ENCODE measurements around the gene BCO1. TPM values are rescaled to one million over a fixed set of nuclear protein-coding genes. Genes with fewer than 3 reads are reported as not detected.

BCO1 gene
- total RNA-seq, 1 donor from 2014 or later, result 3.5 TPM

GRCh38 chr16:81277541-81278080 lies 39.1 kb downstream of the BCO1 start:
- no peak overlapping the region for H2AFZ ChIP-seq (replicated peaks)
- H3F3A ChIP-seq (ENCODE audit: low read depth), result no peaks in the 10 kb centered on the region
- H3K4me1 ChIP-seq, result no peaks in the 10 kb centered on the region
- Mint-ChIP-seq H3K4me1 (peaks cover 2% of the 10 kb centered on the region), H3K9me3 (no peaks in the 10 kb centered on the region), H3K36me3 (no peaks in the 10 kb centered on the region), H3K27me3 (ENCODE audit: insufficient read depth, low read depth) (peaks cover 2% of the 10 kb centered on the region), H3K4me3 (no peak overlapping the region), H3K27ac (no peak overlapping the region)
- H3K9ac ChIP-seq, result no peak overlapping the region
- no peaks in the 10 kb centered on the region for H3K36me3 ChIP-seq
- no peak for TF ChIP-seq EZH2phosphoT487 (IDR thresholded peaks at IDR 0.05)
- no peak for TF ChIP-seq EZH2 (IDR thresholded peaks at IDR 0.05)
- H3K4me3 ChIP-seq, result no peak overlapping the region
- H3K79me2 ChIP-seq (ENCODE audit: low read depth), result no peaks in the 10 kb centered on the region
- H3K9me3 ChIP-seq (ENCODE audit: low read depth), result no peaks in the 10 kb centered on the region
- DNase-seq (ENCODE audit: low spot score), result no peak
- no peak overlapping the region for H3K27ac ChIP-seq
- no peaks in the 10 kb centered on the region for H3K27me3 ChIP-seq
- no peak overlapping the region for H3K4me2 ChIP-seq
- no peaks in the 10 kb centered on the region for H4K20me1 ChIP-seq (ENCODE audit: low read depth)

DNA sequence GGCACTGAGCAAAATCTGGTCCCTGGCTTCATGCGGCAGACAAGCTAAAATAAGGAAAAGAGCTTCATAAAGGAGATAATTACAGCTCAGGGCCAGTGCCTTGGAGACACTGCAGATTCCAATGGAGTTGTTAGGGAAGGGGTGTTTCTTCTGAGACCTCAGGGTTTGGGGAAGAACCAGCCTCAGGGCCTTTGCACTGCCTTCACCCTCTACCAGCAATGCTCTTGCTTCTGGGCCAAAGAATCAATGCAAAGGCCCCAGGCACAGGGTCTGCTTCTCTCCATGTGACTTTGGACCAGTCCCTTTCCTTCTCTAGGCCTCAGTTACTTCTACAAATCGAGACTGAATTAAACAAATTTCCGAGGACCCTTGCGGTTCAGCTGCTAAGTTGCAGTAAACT lies 40.0 kb downstream of the BCO1 start:
- Histone ChIP-seq H3K4me3 (no peak overlapping the region), H2AFZ (replicated peaks) (no peak overlapping the region), H3K27ac (no peak overlapping the region), H3F3A (ENCODE audit: low read depth) (no peaks in the 10 kb centered on the region), H3K9ac (no peak overlapping the region), H3K79me2 (ENCODE audit: low read depth) (no peaks in the 10 kb centered on the region), H3K9me3 (ENCODE audit: low read depth) (no peaks in the 10 kb centered on the region), H3K36me3 (no peaks in the 10 kb centered on the region), H3K4me2 (no peak overlapping the region), H4K20me1 (ENCODE audit: low read depth) (no peaks in the 10 kb centered on the region), H3K27me3 (no peaks in the 10 kb centered on the region), H3K4me1 (no peaks in the 10 kb centered on the region)
- H3K36me3 Mint-ChIP-seq, result no peaks in the 10 kb centered on the region
- DNase-seq (ENCODE audit: low spot score), result no peak
- H3K9me3 Mint-ChIP-seq, result no peaks in the 10 kb centered on the region
- no peak for TF ChIP-seq CTCF (IDR thresholded peaks at IDR 0.05)
- TF ChIP-seq EZH2phosphoT487 (IDR thresholded peaks at IDR 0.05), result no peak
- TF ChIP-seq EZH2 (IDR thresholded peaks at IDR 0.05), result no peak
- H3K27me3 Mint-ChIP-seq (ENCODE audit: insufficient read depth, low read depth), result peaks cover 2% of the 10 kb centered on the region
- H3K4me3 Mint-ChIP-seq, result no peak overlapping the region
- no peak overlapping the region for H3K27ac Mint-ChIP-seq
- H3K4me1 Mint-ChIP-seq, result peaks cover 2% of the 10 kb centered on the region

DNA sequence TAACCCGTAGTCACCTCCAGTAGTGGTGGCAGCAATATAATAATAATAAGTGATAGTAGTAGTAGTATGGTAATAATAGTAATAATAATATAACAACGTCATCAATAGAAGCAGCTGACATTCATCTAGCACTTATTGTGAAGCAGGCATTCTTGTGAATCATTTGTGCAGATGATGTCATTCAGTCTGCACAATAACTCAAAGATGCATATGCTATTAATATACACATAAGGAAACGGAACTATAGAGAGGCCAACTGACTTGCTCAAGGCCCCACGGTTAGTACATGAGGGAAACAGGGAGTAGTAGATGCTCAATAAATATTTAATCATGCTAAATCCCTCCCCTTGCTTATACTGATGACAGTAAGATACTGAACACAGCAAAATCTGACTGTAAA lies 40.9 kb downstream of the BCO1 start:
- H3K27me3 Mint-ChIP-seq (ENCODE audit: insufficient read depth, low read depth), result peaks cover 2% of the 10 kb centered on the region
- H3K9ac ChIP-seq, result no peak overlapping the region
- H3K9me3 ChIP-seq (ENCODE audit: low read depth), result no peaks in the 10 kb centered on the region
- H4K20me1 ChIP-seq (ENCODE audit: low read depth), result no peaks in the 10 kb centered on the region
- H3K9me3 Mint-ChIP-seq, result no peaks in the 10 kb centered on the region
- no peaks in the 10 kb centered on the region for H3K4me1 ChIP-seq
- H3K36me3 ChIP-seq, result no peaks in the 10 kb centered on the region
- no peaks in the 10 kb centered on the region for H3K27me3 ChIP-seq
- TF ChIP-seq CTCF (IDR thresholded peaks at IDR 0.05) (no peak), EZH2phosphoT487 (IDR thresholded peaks at IDR 0.05) (no peak), EZH2 (IDR thresholded peaks at IDR 0.05) (no peak)
- H3K79me2 ChIP-seq (ENCODE audit: low read depth), result no peaks in the 10 kb centered on the region
- no peaks in the 10 kb centered on the region for H3F3A ChIP-seq (ENCODE audit: low read depth)
- H3K4me3 Mint-ChIP-seq, result no peak overlapping the region
- H3K4me2 ChIP-seq, result no peak overlapping the region
- DNase-seq (ENCODE audit: low spot score), result no peak
- peaks cover 2% of the 10 kb centered on the region for H3K4me1 Mint-ChIP-seq
- no peaks in the 10 kb centered on the region for H3K36me3 Mint-ChIP-seq
- H3K4me3 ChIP-seq, result no peak overlapping the region
- no peak overlapping the region for H3K27ac Mint-ChIP-seq
- H2AFZ ChIP-seq (replicated peaks), result no peak overlapping the region
- H3K27ac ChIP-seq, result no peak overlapping the region

DNA sequence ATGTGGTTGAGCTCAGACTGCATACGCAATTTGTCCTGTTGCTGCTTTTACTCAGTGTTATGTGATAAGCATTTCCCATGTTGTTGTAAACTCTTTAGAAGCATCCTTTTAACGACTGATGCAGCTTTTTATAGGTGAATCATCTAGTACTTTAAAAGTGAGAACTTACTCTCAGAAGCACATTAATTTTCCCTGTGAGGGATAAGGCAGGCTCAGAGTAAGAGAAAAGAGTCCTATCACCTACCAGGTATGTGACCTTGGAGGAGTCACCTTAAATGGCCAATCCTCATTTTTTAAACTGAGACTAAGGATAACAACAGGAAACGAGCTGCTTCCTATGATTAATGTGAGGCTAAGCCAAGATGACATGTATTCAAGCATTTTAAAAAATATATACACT lies 41.9 kb downstream of the BCO1 start:
- Histone ChIP-seq H3F3A (ENCODE audit: low read depth) (no peaks in the 10 kb centered on the region), H3K4me1 (no peaks in the 10 kb centered on the region), H3K9me3 (ENCODE audit: low read depth) (no peaks in the 10 kb centered on the region), H3K79me2 (ENCODE audit: low read depth) (no peaks in the 10 kb centered on the region), H4K20me1 (ENCODE audit: low read depth) (no peaks in the 10 kb centered on the region), H3K27ac (no peak overlapping the region), H3K27me3 (no peaks in the 10 kb centered on the region), H2AFZ (replicated peaks) (no peak overlapping the region), H3K4me2 (no peak overlapping the region), H3K36me3 (no peaks in the 10 kb centered on the region), H3K9ac (no peak overlapping the region), H3K4me3 (no peak overlapping the region)
- H3K9me3 Mint-ChIP-seq, result no peaks in the 10 kb centered on the region
- H3K4me3 Mint-ChIP-seq, result no peak overlapping the region
- no peaks in the 10 kb centered on the region for H3K36me3 Mint-ChIP-seq
- TF ChIP-seq EZH2 (IDR thresholded peaks at IDR 0.05) (no peak), EZH2phosphoT487 (IDR thresholded peaks at IDR 0.05) (no peak), CTCF (IDR thresholded peaks at IDR 0.05) (no peak)
- no peaks in the 10 kb centered on the region for H3K27me3 Mint-ChIP-seq (ENCODE audit: insufficient read depth, low read depth)
- no peak for DNase-seq (ENCODE audit: low spot score)
- H3K4me1 Mint-ChIP-seq, result no peaks in the 10 kb centered on the region
- no peak overlapping the region for H3K27ac Mint-ChIP-seq

Measured in neural progenitor cell (in vitro differentiated cells).